Measurements from ENCODE around the gene C3orf20. TPM values are rescaled to one million over a fixed set of nuclear protein-coding genes. Genes with fewer than 3 reads are reported as not detected.
A peak's percentile ranks its signal among the peaks of the same experiment; 100 is the strongest.

The C3orf20 gene
- total RNA-seq, 4 donors from 2014 or later = not detected

GRCh38 chr3:14793858-14794234, 118.9 kb downstream of the C3orf20 start:
- no peaks in the 10 kb centered on the region for H3K36me3 ChIP-seq
- 49 to 52% methylated on average over 5 of the region's 5 CpGs for WGBS, 2 donors
- no peaks in the 10 kb centered on the region for H3K27me3 ChIP-seq
- H3K4me3 ChIP-seq = no peak overlapping the region
- H3K27ac ChIP-seq = peak overlapping the region in 3 of 4 donors; percentile 20 to 73 (median 70)
- DNase-seq (ENCODE audit: low spot score in 2 of 2) = no peak
- no peaks in the 10 kb centered on the region for H3K9me3 ChIP-seq
- H3K4me1 ChIP-seq = peaks cover 0 to 22% (median 2%) of the 10 kb centered on the region in 4 donors
- TF ChIP-seq EP300 (IDR thresholded peaks at IDR 0.05) = no peak
- no peak for TF ChIP-seq POLR2A (IDR thresholded peaks at IDR 0.05)
- no peak for TF ChIP-seq CTCF (IDR thresholded peaks at IDR 0.05)

- peaks cover 0 to 22% (median 2%) of the 10 kb centered on the region in 4 donors for H3K4me1 ChIP-seq
- no peak for DNase-seq (ENCODE audit: low spot score in 2 of 2)
- 65 to 70% methylated on average over 2 of the region's 2 CpGs for WGBS, 2 donors
- no peaks in the 10 kb centered on the region for H3K36me3 ChIP-seq
- H3K27ac ChIP-seq = peak overlapping the region in 3 of 4 donors; percentile 20 to 73 (median 70)
- no peak overlapping the region for H3K4me3 ChIP-seq
- H3K27me3 ChIP-seq = no peaks in the 10 kb centered on the region
- no peaks in the 10 kb centered on the region for H3K9me3 ChIP-seq
- TF ChIP-seq CTCF (IDR thresholded peaks at IDR 0.05) (no peak), POLR2A (IDR thresholded peaks at IDR 0.05) (no peak), EP300 (IDR thresholded peaks at IDR 0.05) (no peak)
Measured at GRCh38 chr3:14794435-14794834, 119.5 kb downstream of the C3orf20 start.

GRCh38 chr3:14795996-14796395, 121.1 kb downstream of the C3orf20 start:
- peaks cover 0 to 22% (median 2%) of the 10 kb centered on the region in 4 donors for H3K4me1 ChIP-seq
- H3K36me3 ChIP-seq = no peaks in the 10 kb centered on the region
- no peak for DNase-seq (ENCODE audit: low spot score in 2 of 2)
- H3K4me3 ChIP-seq = no peak overlapping the region
- WGBS, 2 donors = 75 to 79% methylated on average over 2 of the region's 2 CpGs
- no peaks in the 10 kb centered on the region for H3K27me3 ChIP-seq
- H3K9me3 ChIP-seq = no peaks in the 10 kb centered on the region
- TF ChIP-seq CTCF (IDR thresholded peaks at IDR 0.05) = no peak
- TF ChIP-seq EP300 (IDR thresholded peaks at IDR 0.05) = no peak
- no peak for TF ChIP-seq POLR2A (IDR thresholded peaks at IDR 0.05)
- no peak overlapping the region for H3K27ac ChIP-seq

- Histone ChIP-seq H3K4me1 (peaks cover 0 to 22% (median 2%) of the 10 kb centered on the region in 4 donors), H3K27ac (no peak overlapping the region), H3K36me3 (no peaks in the 10 kb centered on the region), H3K27me3 (no peaks in the 10 kb centered on the region), H3K9me3 (no peaks in the 10 kb centered on the region), H3K4me3 (no peak overlapping the region)
- TF ChIP-seq POLR2A (IDR thresholded peaks at IDR 0.05) = no peak
- TF ChIP-seq CTCF (IDR thresholded peaks at IDR 0.05) = no peak
- no peak for TF ChIP-seq EP300 (IDR thresholded peaks at IDR 0.05)
- WGBS, 2 donors = 56 to 72% methylated on average over 13 to 14 of the region's 14 CpGs
- DNase-seq (ENCODE audit: low spot score in 2 of 2) = no peak
Measured at GRCh38 chr3:14796403-14797077, 121.6 kb downstream of the C3orf20 start.

GRCh38 chr3:14797731-14798130, 122.8 kb downstream of the C3orf20 start:
- no peaks in the 10 kb centered on the region for H3K9me3 ChIP-seq
- H3K4me1 ChIP-seq = peaks cover 0 to 18% (median 2%) of the 10 kb centered on the region in 4 donors
- H3K36me3 ChIP-seq = no peaks in the 10 kb centered on the region
- no peak overlapping the region for H3K27ac ChIP-seq
- no peak for DNase-seq (ENCODE audit: low spot score in 2 of 2)
- TF ChIP-seq CTCF (IDR thresholded peaks at IDR 0.05) (no peak), EP300 (IDR thresholded peaks at IDR 0.05) (no peak), POLR2A (IDR thresholded peaks at IDR 0.05) (no peak)
- no peaks in the 10 kb centered on the region for H3K27me3 ChIP-seq
- WGBS, 2 donors = 70 to 75% methylated on average over 4 of the region's 4 CpGs
- no peak overlapping the region for H3K4me3 ChIP-seq

All from tibial nerve (tissue), 4 donors.